CD14-positive monocyte (primary cell): ENCODE measurements around the gene ITPR3. TPM values are rescaled to one million over a fixed set of nuclear protein-coding genes. Genes with fewer than 3 reads are reported as not detected.

ENCODE experiments used
- DNase-seq, 3 donors: peaks; one replicate each; pipeline ENCODE4 v3.0.0-alpha.2; 2011 to 2022
- H2AFZ ChIP-seq: 2 replicates; pipeline ENCODE4 v1.6.0; 2012; ENCODE audit warnings: mild to moderate bottlenecking, low read depth, low read length, inconsistent platforms; ENCODE audit not compliant: insufficient read depth, poor library complexity, severe bottlenecking
- H3K27ac ChIP-seq, 2 donors: 1 replicate in 1 of 2; 2 replicates in 1 of 2; pipeline ENCODE4 v1.5.1; 2012 to 2013; ENCODE audit warnings: low read length in 2 of 2, control low read depth in 1 of 2, inconsistent platforms in 1 of 2, low read depth in 1 of 2, mild to moderate bottlenecking in 1 of 2
- H3K27me3 ChIP-seq, 2 donors: one replicate each; pipeline versions ENCODE4 v1.6.0 to v1.6.1; 2011 to 2013; ENCODE audit warnings: low read length in 2 of 2; ENCODE audit not compliant: control insufficient read depth in 2 of 2, insufficient read depth in 2 of 2
- H3K36me3 ChIP-seq, 2 donors: replicated peaks in 1 of 2; 1 replicate in 1 of 2; 2 replicates in 1 of 2; pipeline versions ENCODE4 v1.5.1 to v1.6.1; 2012 to 2013; ENCODE audit warnings: low read length in 2 of 2, control low read depth in 1 of 2, inconsistent platforms in 1 of 2, mild to moderate bottlenecking in 1 of 2; ENCODE audit not compliant: insufficient read depth in 2 of 2, control insufficient read depth in 1 of 2
- H3K4me1 ChIP-seq, 2 donors: 1 replicate in 1 of 2; 2 replicates in 1 of 2; pipeline versions ENCODE4 v1.5.1 to v1.6.1; 2012 to 2013; ENCODE audit warnings: low read length in 2 of 2, control low read depth in 1 of 2, inconsistent platforms in 1 of 2, mild to moderate bottlenecking in 1 of 2, moderate library complexity in 1 of 2; ENCODE audit not compliant: insufficient read depth in 2 of 2, control insufficient read depth in 1 of 2
- H3K4me2 ChIP-seq: replicated peaks from 2 replicates; pipeline ENCODE3; 2012; ENCODE audit warnings: low read length, moderate library complexity, mild to moderate bottlenecking; ENCODE audit not compliant: poor library complexity, severe bottlenecking; ENCODE audit errors: extremely low read depth
- H3K4me3 ChIP-seq, 3 experiments: fragments of 200-600 bp in 1 of 3; sonication (generic) in 1 of 3; replicated peaks in 1 of 3; 1 replicate in 2 of 3; 2 replicates in 1 of 3; pipeline ENCODE4 v1.5.1; 2011 to 2013; ENCODE audit warnings: low read length in 3 of 3, mild to moderate bottlenecking in 3 of 3, control low read depth in 2 of 3, low read depth in 2 of 3, inconsistent platforms in 1 of 3, moderate library complexity in 1 of 3
- H3K79me2 ChIP-seq: 2 replicates; pipeline ENCODE4 v1.6.0; 2012; ENCODE audit warnings: mild to moderate bottlenecking, control low read depth, inconsistent platforms, low read length, moderate library complexity; ENCODE audit not compliant: insufficient read depth
- H3K9ac ChIP-seq: 2 replicates; pipeline ENCODE4 v1.6.0; 2017; ENCODE audit warnings: low read length, mild to moderate bottlenecking; ENCODE audit not compliant: insufficient read depth, poor library complexity, severe bottlenecking
- H3K9me3 ChIP-seq, 2 donors: replicated peaks in 1 of 2; 1 replicate in 1 of 2; 2 replicates in 1 of 2; pipeline versions ENCODE4 v1.5.1 to v1.6.1; 2012 to 2013; ENCODE audit warnings: low read length in 2 of 2, control low read depth in 1 of 2; ENCODE audit not compliant: control insufficient read depth in 1 of 2, insufficient read depth in 1 of 2
- H4K20me1 ChIP-seq: 2 replicates; pipeline ENCODE4 v1.6.0; 2012; ENCODE audit warnings: mild to moderate bottlenecking, low read length, control low read depth, moderate library complexity; ENCODE audit not compliant: insufficient read depth
- H3K27ac Mint-ChIP-seq, 7 donors: one replicate each; pipeline ENCODE4 v1.8.0; 2020; ENCODE audit warnings: mild to moderate bottlenecking in 7 of 7, mixed read lengths in 7 of 7, moderate library complexity in 6 of 7, inconsistent platforms in 2 of 7
- H3K27me3 Mint-ChIP-seq, 3 donors: one replicate each; pipeline ENCODE4 v1.8.0; 2021 to 2022; ENCODE audit warnings: low read depth in 3 of 3, mild to moderate bottlenecking in 3 of 3, mixed read lengths in 3 of 3, moderate library complexity in 3 of 3, inconsistent platforms in 1 of 3
- H3K36me3 Mint-ChIP-seq, 2 donors: one replicate each; pipeline ENCODE4 v1.8.0; 2020; ENCODE audit warnings: mixed read lengths in 2 of 2, inconsistent platforms in 1 of 2, mild to moderate bottlenecking in 1 of 2
- H3K4me1 Mint-ChIP-seq: one replicate; pipeline ENCODE4 v1.8.0; 2020; ENCODE audit warnings: mild to moderate bottlenecking, mixed read lengths
- H3K4me3 Mint-ChIP-seq, 2 donors: one replicate each; pipeline ENCODE4 v1.8.0; 2020; ENCODE audit warnings: mild to moderate bottlenecking in 2 of 2, mixed read lengths in 2 of 2, moderate library complexity in 1 of 2
- H3K9me3 Mint-ChIP-seq, 7 donors: one replicate each; pipeline ENCODE4 v1.8.0; 2020 to 2022; ENCODE audit warnings: mixed read lengths in 7 of 7, mild to moderate bottlenecking in 6 of 7, moderate library complexity in 6 of 7, inconsistent platforms in 2 of 7
- CTCF ChIP-seq: fragments of 200-600 bp; IDR thresholded peaks from one replicate; pipeline ENCODE4 v1.8.0; 2022; ENCODE audit warnings: antibody characterized with exemption, mild to moderate bottlenecking
- WGBS: methylation state at CpG from one replicate; pipeline ENCODE4 v1.1.5; 2013; ENCODE audit warnings: missing lambda C conversion rate; ENCODE audit not compliant: insufficient coverage; 5-methylcytosine and 5-hydroxymethylcytosine counted together
- intact Hi-C, 2 donors: fragments of 100-400 bp; cut with micrococcal nuclease; formaldehyde crosslinking; loops; one replicate each; pipeline versions ENCODE4 v1.15.0 to v1.15.1; 2023
- polyA plus RNA-seq, 3 donors: library from polyadenylated mRNA; depleted of rRNA in 1 of 3; unstranded in 2 of 3; stranded (reverse) in 1 of 3; fragments of 300-500 nt in 2 of 3; fragments of >200 nt in 1 of 3; fragmentation: Illumina TruSeq in 2 of 3; gene quantifications; 1 replicate in 2 of 3; 2 replicates in 1 of 3; pipeline ENCODE4 v1.2.3, GENCODE V29; 2012 to 2021

ITPR3 gene
- polyA plus RNA-seq, 3 donors, result 1.8 TPM; not detected in 2

DNA sequence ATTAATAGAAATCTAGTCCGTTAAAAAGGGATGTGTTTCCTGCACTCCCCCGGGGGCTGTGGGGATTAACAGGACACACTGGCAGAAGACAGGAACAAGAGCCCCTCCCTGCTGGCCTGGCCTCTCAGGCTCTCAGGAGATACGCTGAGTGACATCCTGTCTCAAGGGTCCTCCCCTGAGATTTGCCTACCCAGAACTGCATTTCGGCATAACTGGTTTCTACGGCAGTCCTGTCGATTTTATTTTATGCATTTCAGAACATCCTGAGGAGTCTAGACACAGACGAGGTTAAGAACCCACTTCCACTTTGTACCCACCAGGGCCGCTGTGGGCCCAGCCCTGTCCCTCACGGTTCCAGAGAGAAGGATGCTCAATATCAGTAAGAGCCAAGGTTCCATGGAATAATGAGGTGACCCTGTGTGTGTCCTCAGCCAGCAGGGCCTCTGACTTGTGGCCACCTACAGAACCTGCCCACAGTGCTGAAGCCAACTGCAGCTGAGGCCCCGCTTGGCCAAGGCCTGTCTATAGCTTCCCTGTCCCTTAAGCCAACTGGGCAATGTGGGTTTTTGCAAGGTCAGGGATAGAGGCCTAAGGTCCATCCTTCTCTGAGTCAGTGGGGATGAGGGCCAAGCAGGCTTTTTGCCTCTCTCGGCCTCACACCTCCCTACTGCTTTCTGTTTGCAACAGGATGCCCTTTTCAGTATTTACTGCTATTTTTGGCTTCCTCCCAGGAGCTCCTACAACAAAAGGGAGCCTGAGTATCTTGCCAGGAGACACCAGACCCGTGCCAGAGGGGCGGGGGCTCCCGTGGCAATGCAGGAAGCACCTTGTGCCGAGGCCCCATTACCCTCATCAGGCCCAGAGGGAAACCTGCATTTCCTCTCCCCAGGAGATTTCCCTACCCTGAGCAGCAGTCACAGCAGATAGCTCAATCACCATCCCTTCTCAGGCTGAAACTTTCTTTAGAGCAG lies 75.7 kb downstream of the ITPR3 start:
- peaks cover 55 to 58% of the 10 kb centered on the region in 2 donors for H3K36me3 Mint-ChIP-seq
- no peak overlapping the region for H3K9ac ChIP-seq
- no peak for DNase-seq
- no peaks in the 10 kb centered on the region for H4K20me1 ChIP-seq
- no peaks in the 10 kb centered on the region for H3K9me3 Mint-ChIP-seq
- 25% methylated on average over 13 of the region's 15 CpGs for WGBS
- no peak overlapping the region for H3K4me2 ChIP-seq
- H3K36me3 ChIP-seq, result peaks cover 18 to 49% of the 10 kb centered on the region in 2 donors
- H3K27ac Mint-ChIP-seq, result peak overlapping the region in 2 of 7 donors; percentile 26 to 52
- H3K27me3 ChIP-seq, result no peaks in the 10 kb centered on the region
- H3K27me3 Mint-ChIP-seq, result peaks cover 0 to 4% (median 0%) of the 10 kb centered on the region in 3 donors
- H3K4me3 Mint-ChIP-seq, result no peak overlapping the region
- H2AFZ ChIP-seq, result no peak overlapping the region
- H3K27ac ChIP-seq, result no peak overlapping the region
- H3K4me1 ChIP-seq, result peaks cover 4 to 10% of the 10 kb centered on the region in 2 donors
- TF ChIP-seq CTCF, result no peak
- peaks cover 18% of the 10 kb centered on the region for H3K4me1 Mint-ChIP-seq
- no peaks in the 10 kb centered on the region for H3K79me2 ChIP-seq
- H3K4me3 ChIP-seq, result no peak overlapping the region
- no peaks in the 10 kb centered on the region for H3K9me3 ChIP-seq
- intact Hi-C loops, result no loop called here

- no peak overlapping the region for H3K4me2 ChIP-seq
- peaks cover 18 to 49% of the 10 kb centered on the region in 2 donors for H3K36me3 ChIP-seq
- no peak for DNase-seq
- H2AFZ ChIP-seq, result no peak overlapping the region
- no peak overlapping the region for H3K9ac ChIP-seq
- no peak overlapping the region for H3K27ac ChIP-seq
- Mint-ChIP-seq H3K4me1 (peaks cover 11% of the 10 kb centered on the region), H3K36me3 (peaks cover 54 to 55% of the 10 kb centered on the region in 2 donors), H3K27ac (no peak overlapping the region), H3K27me3 (peaks cover 0 to 4% (median 0%) of the 10 kb centered on the region in 3 donors), H3K4me3 (no peak overlapping the region), H3K9me3 (no peaks in the 10 kb centered on the region)
- 98% methylated on average over 9 of the region's 10 CpGs for WGBS
- no peak overlapping the region for H3K4me3 ChIP-seq
- no peaks in the 10 kb centered on the region for H4K20me1 ChIP-seq
- no peaks in the 10 kb centered on the region for H3K27me3 ChIP-seq
- H3K9me3 ChIP-seq, result no peaks in the 10 kb centered on the region
- intact Hi-C loops, result no loop called here
- no peaks in the 10 kb centered on the region for H3K79me2 ChIP-seq
- H3K4me1 ChIP-seq, result peaks cover 3 to 5% of the 10 kb centered on the region in 2 donors
- TF ChIP-seq CTCF, result no peak
Measured at GRCh38 chr6:33697845-33698244, 76.7 kb downstream of the ITPR3 start.
